ENCODE results near the gene NKD2. TPM values are rescaled to one million over a fixed set of nuclear protein-coding genes. Genes with fewer than 3 reads are reported as not detected.

The NKD2 gene
- total and polyA plus RNA-seq, 2 experiments from 2014 or later = 9.0 to 11.9 TPM

- H4K20me1 ChIP-seq (replicated peaks; ENCODE audit: insufficient read depth) = no peaks in the 10 kb centered on the region
- no peak overlapping the region; the same call in 1 of the 2 replicates for H3K27ac Mint-ChIP-seq
Measured at GRCh38 chr5:1036504-1037122, 28.0 kb downstream of the NKD2 start.

GRCh38 chr5:1037123-1037670 lies 28.6 kb downstream of the NKD2 start:
- no peak overlapping the region for H3K27ac ChIP-seq (ENCODE audit: low read depth)
- H3K4me2 ChIP-seq = no peak overlapping the region
- no peaks in the 10 kb centered on the region for H3K36me3 ChIP-seq (ENCODE audit: insufficient read depth)
- H3K4me1 Mint-ChIP-seq = peaks cover 3% of the 10 kb centered on the region; the same call in 2 of the 3 replicates
- ATAC-seq (no peak; the same call in 2 of the 3 replicates), DNase-seq (ENCODE audit: low spot score) (no peak)
- peaks cover 5% of the 10 kb centered on the region for H3K27me3 Mint-ChIP-seq (ENCODE audit: insufficient read depth, low read depth, poor library complexity)
- no peak overlapping the region for H2AFZ ChIP-seq
- no peaks in the 10 kb centered on the region for H3K27me3 ChIP-seq (ENCODE audit: insufficient read depth)
- H3K4me1 ChIP-seq (ENCODE audit: insufficient read depth) = no peaks in the 10 kb centered on the region
- H3F3A ChIP-seq (replicated peaks; ENCODE audit: low read depth) = no peaks in the 10 kb centered on the region
- H3K9me3 Mint-ChIP-seq = peaks cover 30% of the 10 kb centered on the region
- H3K79me2 ChIP-seq (replicated peaks; ENCODE audit: insufficient read depth) = no peaks in the 10 kb centered on the region
- no peak overlapping the region for H3K4me3 Mint-ChIP-seq
- H4K20me1 ChIP-seq (replicated peaks; ENCODE audit: insufficient read depth) = no peaks in the 10 kb centered on the region
- no peak overlapping the region for H3K4me3 ChIP-seq
- no peak overlapping the region for H3K27ac Mint-ChIP-seq
- H3K36me3 Mint-ChIP-seq (ENCODE audit: low read depth) = peaks cover 26% of the 10 kb centered on the region
- H3K9me2 ChIP-seq (ENCODE audit: insufficient read depth) = no peaks in the 10 kb centered on the region
- TF ChIP-seq EZH2phosphoT487 (IDR thresholded peaks at IDR 0.05; ENCODE audit: unreplicated experiment) (no peak), STAT1 (IDR thresholded peaks at IDR 0.05; ENCODE audit: unreplicated experiment) (no peak), JUNB (IDR thresholded peaks at IDR 0.05; ENCODE audit: unreplicated experiment) (no peak), EZH2 (IDR thresholded peaks at IDR 0.05; ENCODE audit: low read depth, unreplicated experiment) (no peak), ZNF331 (CRISPR knock-in tag; IDR thresholded peaks at IDR 0.05; ENCODE audit: low read depth) (no peak), ZNF462 (CRISPR knock-in tag; IDR thresholded peaks at IDR 0.05) (no peak), POLR2AphosphoS5 (IDR thresholded peaks at IDR 0.05; ENCODE audit: low read depth) (no peak)

More at GRCh38 chr5:1036504-1037122, 28.0 kb downstream of the NKD2 start:
- Histone ChIP-seq H3K4me3 (no peak overlapping the region), H3F3A (replicated peaks; ENCODE audit: low read depth) (no peaks in the 10 kb centered on the region), H3K27ac (ENCODE audit: low read depth) (no peak overlapping the region), H3K4me2 (no peak overlapping the region), H3K9me2 (ENCODE audit: insufficient read depth) (no peaks in the 10 kb centered on the region), H3K27me3 (ENCODE audit: insufficient read depth) (no peaks in the 10 kb centered on the region), H3K36me3 (ENCODE audit: insufficient read depth) (no peaks in the 10 kb centered on the region), H2AFZ (no peak overlapping the region), H3K79me2 (replicated peaks; ENCODE audit: insufficient read depth) (no peaks in the 10 kb centered on the region), H3K4me1 (ENCODE audit: insufficient read depth) (no peaks in the 10 kb centered on the region)
- Mint-ChIP-seq H3K4me1 (peaks cover 3% of the 10 kb centered on the region; the same call in 2 of the 3 replicates), H3K4me3 (no peak overlapping the region; the same call in 2 of the 3 replicates), H3K36me3 (ENCODE audit: low read depth) (peaks cover 22% of the 10 kb centered on the region), H3K9me3 (peaks cover 24% of the 10 kb centered on the region), H3K27me3 (ENCODE audit: insufficient read depth, low read depth, poor library complexity) (peaks cover 5% of the 10 kb centered on the region)
- DNase-seq (ENCODE audit: low spot score) = no peak
- ATAC-seq = no peak
- TF ChIP-seq NANOG (IDR thresholded peaks at IDR 0.05; ENCODE audit: borderline replicate concordance) (no peak), CTCF (conservative IDR thresholded peaks at IDR 0.05; ENCODE audit: low read depth in 2 of 2) (no peak), EZH2phosphoT487 (IDR thresholded peaks at IDR 0.05; ENCODE audit: unreplicated experiment) (no peak), EZH2 (IDR thresholded peaks at IDR 0.05; ENCODE audit: low read depth, unreplicated experiment) (no peak), ZNF114 (CRISPR knock-in tag; IDR thresholded peaks at IDR 0.05) (no peak)

All from GM23338 (cell line).